GM12878 (cell line): Measurements from ENCODE around the gene RASGEF1B. TPM values are rescaled to one million over a fixed set of nuclear protein-coding genes. Genes with fewer than 3 reads are reported as not detected.

Source experiments
- ATAC-seq: fragments of 200-7000 bp; cut with Tn5 transposase; 3 replicates; pipeline ENCODE4 v1.9.1; 2020; ENCODE audit warnings: mild to moderate bottlenecking, moderate library complexity
- BruUV-seq: library from RNA; stranded (reverse); fragments of 400-500 nt; replicated peaks from 2 replicates; lab custom pipeline; 2021; lab: Mats Ljungman, UMichigan
- CTCF ChIA-PET: fragments of 300-600 bp; sonication (Branson Sonifier 250); formaldehyde crosslinking; extraction: SDS; loops from one replicate; lab custom pipeline; 2021; ENCODE audit warnings: inconsistent platforms; lab: Yijun Ruan, JAX
- POLR2A ChIA-PET: fragments of 350-600 bp; formaldehyde crosslinking; extraction: SDS; loops from one replicate; lab custom pipeline; 2021; ENCODE audit warnings: inconsistent platforms; lab: Charles Lee
- RAD21 ChIA-PET: fragments of 300-600 bp; sonication (Branson Sonifier 250); formaldehyde crosslinking; loops from one replicate; lab custom pipeline; 2023; ENCODE audit warnings: antibody characterized with exemption; ENCODE audit not compliant: unreplicated experiment; lab: Charles Lee
- SMC1A ChIA-PET: fragments of 300-600 bp; sonication (Branson Sonifier 250); formaldehyde crosslinking; loops from one replicate; lab custom pipeline; 2023; ENCODE audit not compliant: unreplicated experiment, uncharacterized antibody; lab: Charles Lee
- DNase-seq: peaks from one replicate; pipeline ENCODE4 v3.0.0-alpha.2; 2011; ENCODE audit warnings: low read depth, low spot score
- FAIRE-seq: peaks from 3 replicates; lab custom pipeline; 2011; peaks lifted over from hg19 to GRCh38; lab: Jason Lieb, UNC
- H2AFZ ChIP-seq: 2 replicates; pipeline ENCODE4 v1.6.0; 2011; ENCODE audit warnings: low read depth, low read length, control low read depth; ENCODE audit not compliant: control insufficient read depth
- H3K27ac ChIP-seq: 2 replicates; pipeline ENCODE4 v1.5.1; 2011; ENCODE audit warnings: control low read depth; ENCODE audit not compliant: control insufficient read depth, insufficient read depth
- H3K27me3 ChIP-seq, 2 experiments: replicated peaks in 1 of 2; 2 replicates each; pipeline versions ENCODE4 v1.6.0 to v1.6.1; 2011; ENCODE audit warnings: low read length in 1 of 2; ENCODE audit not compliant: control insufficient read depth in 2 of 2, insufficient read depth in 2 of 2
- H3K36me3 ChIP-seq, 2 experiments: 2 replicates each; pipeline ENCODE4 v1.5.1; 2011; ENCODE audit warnings: low read length in 1 of 2; ENCODE audit not compliant: control insufficient read depth in 2 of 2, insufficient read depth in 2 of 2
- H3K4me1 ChIP-seq: 2 replicates; pipeline ENCODE4 v1.6.1; 2011; ENCODE audit warnings: mild to moderate bottlenecking, low read length, moderate library complexity, mixed read lengths; ENCODE audit not compliant: control insufficient read depth, insufficient read depth
- H3K4me2 ChIP-seq: 2 replicates; pipeline ENCODE4 v1.6.0; 2011; ENCODE audit warnings: control low read depth; ENCODE audit not compliant: control insufficient read depth, insufficient read depth
- H3K4me3 ChIP-seq: fragments of 200-600 bp; sonication (generic); 2 replicates; pipeline ENCODE4 v1.5.1; 2016
- H3K79me2 ChIP-seq: 2 replicates; pipeline ENCODE4 v1.6.0; 2011; ENCODE audit warnings: low read length; ENCODE audit not compliant: control insufficient read depth, insufficient read depth
- H3K9ac ChIP-seq: 2 replicates; pipeline ENCODE4 v1.8.0; 2011; ENCODE audit warnings: low read length, control low read depth, mixed read lengths; ENCODE audit not compliant: control insufficient read depth, insufficient read depth
- H3K9me3 ChIP-seq: replicated peaks from 3 replicates; pipeline ENCODE4 v1.5.1; 2011; ENCODE audit warnings: mild to moderate bottlenecking, low read length; ENCODE audit not compliant: control insufficient read depth, insufficient read depth
- H4K20me1 ChIP-seq: 2 replicates; pipeline ENCODE4 v1.6.0; 2011; ENCODE audit not compliant: control insufficient read depth, insufficient read depth
- DPF2 ChIP-seq: fragments of 450-650 bp; IDR thresholded peaks from 2 replicates; pipeline ENCODE4 v1.6.1; 2017; ENCODE audit warnings: mild to moderate bottlenecking
- FOXM1 ChIP-seq: IDR thresholded peaks from 2 replicates; pipeline ENCODE4 v1.6.1; 2012; ENCODE audit warnings: low read depth, mild to moderate bottlenecking, inconsistent platforms, low read length, moderate library complexity
- MEF2A ChIP-seq: IDR thresholded peaks from 2 replicates; pipeline ENCODE4 v1.6.1; 2011; ENCODE audit warnings: low read depth, mild to moderate bottlenecking, low read length, moderate library complexity; ENCODE audit not compliant: insufficient read depth
- MTA3 ChIP-seq: IDR thresholded peaks from 2 replicates; pipeline ENCODE4 v1.6.1; 2012; ENCODE audit warnings: low read length, inconsistent platforms, borderline replicate concordance
- NBN ChIP-seq: fragments of 450-650 bp; IDR thresholded peaks from 2 replicates; pipeline ENCODE4 v1.6.1; 2016
- RUNX3 ChIP-seq: IDR thresholded peaks from 2 replicates; pipeline ENCODE4 v1.6.1; 2012; ENCODE audit warnings: low read length, inconsistent platforms
- SUPT20H ChIP-seq: IDR thresholded peaks from 2 replicates; pipeline ENCODE4 v1.6.1; 2011; ENCODE audit warnings: low read depth, mild to moderate bottlenecking, low read length, moderate library complexity, borderline replicate concordance; ENCODE audit not compliant: control insufficient read depth
- TAF1 ChIP-seq: IDR thresholded peaks from 2 replicates; pipeline ENCODE4 v1.6.1; 2011; ENCODE audit warnings: mild to moderate bottlenecking, low read depth, low read length, borderline replicate concordance
- WGBS: methylation state at CpG from one replicate; pipeline ENCODE4 v1.1.6; 2016; ENCODE audit warnings: low lambda C conversion rate; ENCODE audit not compliant: insufficient replicate concordance, insufficient coverage; ENCODE audit errors: missing lambda C conversion rate; 5-methylcytosine and 5-hydroxymethylcytosine counted together
- in situ Hi-C: fragments of 300-500 bp; cut with MboI; formaldehyde crosslinking; loops from 9 replicates; pipeline ENCODE4 v1.14.3; 2018; ENCODE audit warnings: mixed read lengths
- intact Hi-C: fragments of 100-400 bp; cut with micrococcal nuclease; formaldehyde crosslinking; loops from one replicate; pipeline ENCODE4 v1.14.2; 2022; ENCODE audit not compliant: unreplicated experiment
- polyA plus RNA-seq, 11 experiments: library from polyadenylated mRNA; depleted of rRNA in 4 of 11; unstranded in 6 of 11; stranded (reverse) in 5 of 11; fragments of >200 nt; fragmentation: Nextera tagmentation in 4 of 11; fragmentation: Illumina TruSeq in 1 of 11; extraction: Ambion mirVana in 4 of 11; extraction: Trizol in 1 of 11; gene quantifications; 1 replicate in 1 of 11; 2 replicates in 10 of 11; pipeline versions ENCODE4 v1.2.1 to v1.2.3, GENCODE V29; 2011 to 2016; ENCODE audit warnings: inconsistent platforms in 2 of 11, missing spikeins in 2 of 11, low read depth in 1 of 11
- total RNA-seq, 4 experiments: library from RNA; depleted of rRNA in 3 of 4; stranded (reverse); fragments of >200 nt in 3 of 4; fragmentation: Illumina TruSeq in 1 of 4; extraction: Trizol in 1 of 4; gene quantifications; 2 replicates each; pipeline versions ENCODE4 v1.2.1 to v1.2.3, GENCODE V29; 2013 to 2021
- TF ChIP-seq, protein P1 (sequence below): IDR thresholded peaks from 2 replicates; pipeline ENCODE4 v1.6.1; 2011; ENCODE audit warnings: low read depth, low read length, improper control_type of control experiment, borderline replicate concordance

The RASGEF1B gene
- total and polyA plus RNA-seq, 10 of the 15 experiments (the other 5 are each of a cell fraction or from before 2014, with no cell fraction given) = 0.03 to 0.24 (median 0.10) TPM; not detected in 2

DNA sequence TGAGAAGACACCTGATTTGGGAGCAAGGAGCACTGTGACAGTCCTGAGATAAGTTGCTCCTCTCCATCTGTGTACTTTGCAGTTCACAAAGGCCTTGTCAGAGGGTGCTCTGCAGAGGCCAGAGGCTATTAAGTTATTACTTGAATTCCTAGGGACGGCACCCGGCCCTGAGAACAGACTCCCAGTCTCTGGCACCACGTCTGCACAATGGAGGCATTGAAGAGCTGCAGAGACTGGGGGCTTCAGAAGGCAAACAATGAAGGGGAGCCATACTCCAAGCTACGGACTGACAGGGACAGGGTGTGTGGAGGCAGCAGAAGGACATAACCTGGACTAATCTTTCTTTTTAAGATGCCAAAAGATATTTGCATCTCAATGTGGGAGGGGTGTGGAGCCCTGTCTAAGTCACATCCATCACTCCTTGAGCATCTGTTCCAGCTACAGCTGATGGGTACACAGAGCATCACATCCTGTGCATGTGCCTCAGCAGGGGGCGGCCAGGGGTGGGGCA, 11.5 kb downstream of the RASGEF1B start:
- no peaks in the 10 kb centered on the region for H3K79me2 ChIP-seq
- H3K9ac ChIP-seq = no peak overlapping the region
- SMC1A ChIA-PET = no interaction called here
- DNase-seq (no peak), ATAC-seq (no peak), FAIRE-seq (no peak)
- no peaks in the 10 kb centered on the region; a peak in 1 of 4 replicates for H3K27me3 ChIP-seq
- no peaks in the 10 kb centered on the region for H3K9me3 ChIP-seq
- no peaks in the 10 kb centered on the region for H3K36me3 ChIP-seq
- RAD21 ChIA-PET = no interaction called here
- H4K20me1 ChIP-seq = no peaks in the 10 kb centered on the region
- CTCF ChIA-PET = no interaction called here
- WGBS = 2% methylated on average over 5 of the region's 5 CpGs
- H3K4me1 ChIP-seq = no peaks in the 10 kb centered on the region
- no peak for TF ChIP-seq FOXM1
- no peak for TF ChIP-seq MEF2A
- TF ChIP-seq DPF2 = no peak
- no TSS peak for BruUV-seq
- in situ Hi-C loops (no loop called here), intact Hi-C loops (loop anchor here (10.0 kb wide), 1 partner anchor 285 kb away; no protein-coding TSS in a partner anchor)
- POLR2A ChIA-PET = no interaction called here
- no peak overlapping the region for H3K4me2 ChIP-seq
- H3K4me3 ChIP-seq = no peak overlapping the region
- no peak overlapping the region for H3K27ac ChIP-seq
- H2AFZ ChIP-seq = no peak overlapping the region

DNA sequence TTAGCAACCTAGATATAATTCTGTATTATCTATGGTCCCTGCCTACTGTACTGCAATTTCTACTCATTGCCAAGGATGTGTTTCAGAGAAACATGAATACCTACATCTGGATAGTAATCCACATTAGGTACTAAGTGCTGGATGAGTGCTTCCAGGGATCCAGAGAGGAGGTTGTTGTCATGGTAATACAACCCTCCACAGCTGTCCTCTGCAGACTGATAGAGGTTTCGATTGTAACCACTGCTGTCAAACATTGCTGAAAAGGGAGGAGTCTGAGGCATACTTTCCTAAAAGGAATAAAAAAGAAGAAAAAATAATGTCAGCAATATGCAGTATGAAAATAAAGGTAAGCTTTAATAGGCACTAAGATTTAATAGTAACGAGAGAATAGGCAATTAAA, 12.5 kb downstream of the RASGEF1B start:
- Histone ChIP-seq H2AFZ (no peak overlapping the region), H3K9me3 (no peaks in the 10 kb centered on the region), H3K79me2 (no peaks in the 10 kb centered on the region), H3K27ac (no peak overlapping the region), H3K27me3 (no peaks in the 10 kb centered on the region; a peak in 1 of 4 replicates), H3K4me1 (no peaks in the 10 kb centered on the region), H3K36me3 (no peaks in the 10 kb centered on the region), H3K9ac (no peak overlapping the region), H4K20me1 (no peaks in the 10 kb centered on the region), H3K4me3 (no peak overlapping the region), H3K4me2 (no peak overlapping the region)
- no TSS peak for BruUV-seq
- in situ Hi-C loops = no loop called here
- ATAC-seq (no peak), DNase-seq (no peak), FAIRE-seq (no peak)
- SMC1A ChIA-PET = interaction anchor here (1.3 kb wide), 2 partner anchors 8 to 385 kb away, joined by 3 to 4 read pairs; no protein-coding TSS in a partner anchor
- intact Hi-C loops = no loop called here
- no peak for TF ChIP-seq SUPT20H
- no peak for TF ChIP-seq TAF1
- TF ChIP-seq MTA3 = no peak
- TF ChIP-seq RUNX3 = no peak
- no peak for TF ChIP-seq NBN
- TF ChIP-seq, protein P1, sequence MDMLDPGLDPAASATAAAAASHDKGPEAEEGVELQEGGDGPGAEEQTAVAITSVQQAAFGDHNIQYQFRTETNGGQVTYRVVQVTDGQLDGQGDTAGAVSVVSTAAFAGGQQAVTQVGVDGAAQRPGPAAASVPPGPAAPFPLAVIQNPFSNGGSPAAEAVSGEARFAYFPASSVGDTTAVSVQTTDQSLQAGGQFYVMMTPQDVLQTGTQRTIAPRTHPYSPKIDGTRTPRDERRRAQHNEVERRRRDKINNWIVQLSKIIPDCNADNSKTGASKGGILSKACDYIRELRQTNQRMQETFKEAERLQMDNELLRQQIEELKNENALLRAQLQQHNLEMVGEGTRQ = no peak
- RAD21 ChIA-PET = no interaction called here
- WGBS = 17% methylated on average over 2 of the region's 2 CpGs
- POLR2A ChIA-PET = no interaction called here
- CTCF ChIA-PET = interaction anchor here (2.7 kb wide), 1 partner anchor 8 kb away, joined by 12 read pairs; no protein-coding TSS in a partner anchor
